ENCODE measurements around the gene AOX1.

Gene AOX1

GRCh38 chr2:200670313-200670712, 84.5 kb downstream of the AOX1 start:
- no peaks in the 10 kb centered on the region for H3K4me1 ChIP-seq (ENCODE audit: low read length)
- H3K36me3 ChIP-seq (replicated peaks; ENCODE audit: insufficient read depth, low read length): no peaks in the 10 kb centered on the region
- no peak overlapping the region for H3K4me3 ChIP-seq (ENCODE audit: low read length)
- no peak for TF ChIP-seq EZH2 (optimal IDR thresholded peaks at IDR 0.05; ENCODE audit: low read depth, low read length)
- no peak for TF ChIP-seq EZH2phosphoT487 (IDR thresholded peaks at IDR 0.05; ENCODE audit: low read length)
- no peak for TF ChIP-seq CTCF (IDR thresholded peaks at IDR 0.05; ENCODE audit: low read length)
- no peaks in the 10 kb centered on the region for H3K9me3 ChIP-seq (replicated peaks; ENCODE audit: insufficient read depth, low read length)
- no peaks in the 10 kb centered on the region for H3K79me2 ChIP-seq (ENCODE audit: low read length)
- H3F3A ChIP-seq (ENCODE audit: insufficient read depth, low read length): no peaks in the 10 kb centered on the region
- H3K9me2 ChIP-seq (replicated peaks; ENCODE audit: insufficient read depth, low read length): no peaks in the 10 kb centered on the region
- no peak overlapping the region for H3K27ac ChIP-seq (ENCODE audit: low read length)
- no peak overlapping the region for H3K4me2 ChIP-seq (ENCODE audit: low read depth, low read length)
- DNase-seq: no peak
- H3K9ac ChIP-seq (ENCODE audit: low read length): no peak overlapping the region
- H3K27me3 ChIP-seq (replicated peaks; ENCODE audit: insufficient read depth, low read length): no peaks in the 10 kb centered on the region
- H2AFZ ChIP-seq (ENCODE audit: low read length): no peak overlapping the region
- no peaks in the 10 kb centered on the region for H4K20me1 ChIP-seq (ENCODE audit: insufficient read depth, low read length)

- DNase-seq: no peak
- H3K9me2 ChIP-seq (replicated peaks; ENCODE audit: insufficient read depth, low read length): no peaks in the 10 kb centered on the region
- TF ChIP-seq CTCF (IDR thresholded peaks at IDR 0.05; ENCODE audit: low read length): no peak
- no peak for TF ChIP-seq EZH2phosphoT487 (IDR thresholded peaks at IDR 0.05; ENCODE audit: low read length)
- no peak for TF ChIP-seq EZH2 (optimal IDR thresholded peaks at IDR 0.05; ENCODE audit: low read depth, low read length)
- H2AFZ ChIP-seq (ENCODE audit: low read length): no peak overlapping the region
- no peak overlapping the region for H3K27ac ChIP-seq (ENCODE audit: low read length)
- no peaks in the 10 kb centered on the region for H3K9me3 ChIP-seq (replicated peaks; ENCODE audit: insufficient read depth, low read length)
- no peaks in the 10 kb centered on the region for H3K36me3 ChIP-seq (replicated peaks; ENCODE audit: insufficient read depth, low read length)
- H3K9ac ChIP-seq (ENCODE audit: low read length): no peak overlapping the region
- H3F3A ChIP-seq (ENCODE audit: insufficient read depth, low read length): no peaks in the 10 kb centered on the region
- no peak overlapping the region for H3K4me2 ChIP-seq (ENCODE audit: low read depth, low read length)
- H3K27me3 ChIP-seq (replicated peaks; ENCODE audit: insufficient read depth, low read length): no peaks in the 10 kb centered on the region
- no peak overlapping the region for H3K4me3 ChIP-seq (ENCODE audit: low read length)
- no peaks in the 10 kb centered on the region for H3K79me2 ChIP-seq (ENCODE audit: low read length)
- H3K4me1 ChIP-seq (ENCODE audit: low read length): no peaks in the 10 kb centered on the region
- H4K20me1 ChIP-seq (ENCODE audit: insufficient read depth, low read length): no peaks in the 10 kb centered on the region
Observed at GRCh38 chr2:200670751-200671150, 84.9 kb downstream of the AOX1 start.

GRCh38 chr2:200673191-200673590, 87.4 kb downstream of the AOX1 start:
- Histone ChIP-seq H3K36me3 (replicated peaks; ENCODE audit: insufficient read depth, low read length) (no peaks in the 10 kb centered on the region), H3K79me2 (ENCODE audit: low read length) (no peaks in the 10 kb centered on the region), H3K4me1 (ENCODE audit: low read length) (no peaks in the 10 kb centered on the region), H4K20me1 (ENCODE audit: insufficient read depth, low read length) (no peaks in the 10 kb centered on the region), H2AFZ (ENCODE audit: low read length) (no peak overlapping the region), H3F3A (ENCODE audit: insufficient read depth, low read length) (no peaks in the 10 kb centered on the region), H3K4me2 (ENCODE audit: low read depth, low read length) (no peak overlapping the region), H3K4me3 (ENCODE audit: low read length) (no peak overlapping the region), H3K27ac (ENCODE audit: low read length) (no peak overlapping the region), H3K9me3 (replicated peaks; ENCODE audit: insufficient read depth, low read length) (no peaks in the 10 kb centered on the region), H3K9ac (ENCODE audit: low read length) (no peak overlapping the region), H3K27me3 (replicated peaks; ENCODE audit: insufficient read depth, low read length) (no peaks in the 10 kb centered on the region), H3K9me2 (replicated peaks; ENCODE audit: insufficient read depth, low read length) (no peaks in the 10 kb centered on the region)
- DNase-seq: no peak
- TF ChIP-seq EZH2 (optimal IDR thresholded peaks at IDR 0.05; ENCODE audit: low read depth, low read length): no peak
- TF ChIP-seq EZH2phosphoT487 (IDR thresholded peaks at IDR 0.05; ENCODE audit: low read length): no peak
- no peak for TF ChIP-seq CTCF (IDR thresholded peaks at IDR 0.05; ENCODE audit: low read length)

All from MM.1S (cell line).